ENCODE data around the gene AMMECR1L.
"Not testable (repeated sequence)": the region's sequence is repeated elsewhere in the genome, so short reads cannot be mapped to it uniquely, and the experiment has no call there.

AMMECR1L gene

GRCh38 chr2:127841466-127842178, 44.1 kb downstream of the AMMECR1L start:
- DNase-seq (ENCODE audit: low spot score), result no peak

- DNase-seq (ENCODE audit: low spot score), result no peak
Measured at GRCh38 chr2:127840893-127841292, 44.9 kb downstream of the AMMECR1L start.

GRCh38 chr2:127834951-127835350, 50.8 kb downstream of the AMMECR1L start:
- no peak for DNase-seq (ENCODE audit: low spot score)

GRCh38 chr2:127829845-127830246, 55.9 kb downstream of the AMMECR1L start:
- no peak for DNase-seq (ENCODE audit: low spot score)

GRCh38 chr2:127826708-127827107, 59.0 kb downstream of the AMMECR1L start:
- not testable (repeated sequence) for DNase-seq (ENCODE audit: low spot score)

- DNase-seq (ENCODE audit: low spot score), result no peak
Measured at GRCh38 chr2:127826047-127826446, 59.7 kb downstream of the AMMECR1L start.

- no peak for DNase-seq (ENCODE audit: low spot score)
Measured at GRCh38 chr2:127820080-127820668, 65.6 kb downstream of the AMMECR1L start.

GRCh38 chr2:127818794-127819425, 66.8 kb downstream of the AMMECR1L start:
- no peak for DNase-seq (ENCODE audit: low spot score)

- DNase-seq (ENCODE audit: low spot score), result no peak
Measured at GRCh38 chr2:127818241-127818640, 67.5 kb downstream of the AMMECR1L start.

GRCh38 chr2:127814677-127815076, 71.1 kb downstream of the AMMECR1L start:
- DNase-seq (ENCODE audit: low spot score), result no peak

- not testable (repeated sequence) for DNase-seq (ENCODE audit: low spot score)
Measured at GRCh38 chr2:127812441-127812840, 73.3 kb downstream of the AMMECR1L start.
